D721Med (cell line): Measurements from ENCODE around the gene CES4A.

Experiments used
- DNase-seq: peaks from one replicate; pipeline ENCODE4 v3.0.0; 2011; ENCODE audit warnings: low spot score; ENCODE audit not compliant: insufficient read length
- FAIRE-seq: peaks from 2 replicates; lab custom pipeline; 2011; peaks lifted over from hg19 to GRCh38; lab: Jason Lieb, UNC
- CTCF ChIP-seq: IDR thresholded peaks from 2 replicates; pipeline ENCODE4 v1.5.1; 2012; ENCODE audit warnings: mild to moderate bottlenecking, control low read depth; ENCODE audit not compliant: insufficient read depth; ENCODE audit errors: missing control alignments

Gene CES4A

GRCh38 chr16:67052399-67052798 is 64.0 kb downstream of the CES4A start:
- FAIRE-seq (no peak), DNase-seq (no peak)
- TF ChIP-seq CTCF: no peak

DNA sequence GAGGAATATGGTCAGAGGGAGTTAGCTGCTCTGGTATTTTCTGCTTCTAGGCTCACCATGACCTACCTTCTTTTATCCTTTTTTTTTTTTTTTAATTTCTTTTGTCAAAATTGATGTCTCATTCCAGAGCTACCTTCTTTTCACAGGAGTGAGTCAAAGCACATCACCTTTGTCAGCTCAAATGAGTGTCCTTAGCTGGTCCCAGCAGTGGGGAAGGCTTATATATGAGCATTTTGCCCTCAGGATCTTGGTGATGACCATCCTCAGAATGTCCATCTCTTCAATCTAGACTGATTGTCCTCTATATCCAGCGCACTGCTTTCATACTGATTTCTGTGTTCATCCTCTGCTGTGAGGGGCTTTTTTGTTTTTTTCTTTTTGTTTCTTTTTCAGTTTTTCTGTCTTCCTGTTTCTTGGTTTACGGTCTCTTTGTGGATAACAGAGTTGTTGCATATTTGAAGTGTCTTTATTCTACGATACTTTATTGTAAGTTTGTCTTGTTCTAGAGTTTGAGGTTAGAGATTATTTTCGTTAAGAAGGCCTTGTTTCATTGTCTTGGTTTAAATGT is 65.5 kb downstream of the CES4A start:
- no peak for TF ChIP-seq CTCF
- DNase-seq (no peak), FAIRE-seq (no peak)

GRCh38 chr16:67054901-67055300 is 66.5 kb downstream of the CES4A start:
- DNase-seq: no peak
- FAIRE-seq: no peak

DNA sequence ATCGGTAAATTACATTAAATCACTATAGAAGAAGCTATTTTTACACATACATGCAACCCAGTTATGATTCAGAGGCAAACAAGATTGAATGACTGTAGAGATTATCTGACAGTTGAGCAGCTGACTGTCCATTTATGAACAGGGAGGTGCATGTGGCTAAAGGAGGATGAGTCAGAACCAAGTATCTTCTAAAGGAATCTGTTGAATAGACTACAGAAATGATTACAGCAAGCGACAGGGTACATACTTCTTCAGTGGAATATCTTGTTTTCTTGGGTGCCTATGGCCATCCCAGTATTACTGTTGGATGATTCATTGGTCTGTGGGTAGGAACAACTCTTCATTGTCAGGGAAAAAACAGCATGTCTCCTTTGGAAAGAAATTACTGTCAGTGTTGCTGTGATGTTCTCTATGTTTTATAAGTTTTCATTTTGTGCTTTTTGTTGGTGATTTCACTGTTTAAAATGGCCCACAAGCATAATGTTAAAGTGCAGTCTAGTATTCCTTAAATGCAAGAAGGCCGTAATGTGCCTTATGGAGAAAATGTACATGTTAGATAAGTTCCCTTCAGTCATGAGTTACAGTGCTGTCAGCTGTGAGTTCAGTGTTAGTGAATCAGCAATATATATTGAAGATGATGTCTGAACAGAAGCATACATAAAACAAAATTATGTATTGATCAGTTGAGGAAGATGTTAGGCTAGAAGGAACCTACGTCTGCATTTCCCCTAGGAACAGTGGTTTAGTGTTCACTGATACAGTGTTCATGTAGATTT is 67.5 kb downstream of the CES4A start:
- FAIRE-seq (no peak), DNase-seq (no peak)
- TF ChIP-seq CTCF: no peak

More at GRCh38 chr16:67054901-67055300, 66.5 kb downstream of the CES4A start:
- TF ChIP-seq CTCF: no peak
